GM12801 (cell line): ENCODE results near the gene STK11.

Experiments used
- CTCF ChIP-seq: IDR thresholded peaks from one replicate; pipeline ENCODE4 v1.5.1; 2011; ENCODE audit warnings: control low read depth; ENCODE audit not compliant: insufficient read length; ENCODE audit errors: extremely low read depth

The STK11 gene

GRCh38 chr19:1261798-1262622, 56.4 kb downstream of the STK11 start:
- TF ChIP-seq CTCF: no peak

- TF ChIP-seq CTCF: no peak
Measured at GRCh38 chr19:1262623-1263123, 57.1 kb downstream of the STK11 start.

GRCh38 chr19:1263188-1263587, 57.6 kb downstream of the STK11 start:
- TF ChIP-seq CTCF: no peak

- TF ChIP-seq CTCF: no peak
Measured at GRCh38 chr19:1264801-1265614, 59.4 kb downstream of the STK11 start.

GRCh38 chr19:1265615-1266128, 60.1 kb downstream of the STK11 start:
- TF ChIP-seq CTCF: no peak

- no peak for TF ChIP-seq CTCF
Measured at GRCh38 chr19:1266129-1266915, 60.7 kb downstream of the STK11 start.
